Peyer's patch (tissue), 4 donors: ENCODE measurements around the gene ICAM5. TPM values are rescaled to one million over a fixed set of nuclear protein-coding genes. Genes with fewer than 3 reads are reported as not detected.
A peak's percentile ranks its signal among the peaks of the same experiment; 100 is the strongest.

Experiments
- DNase-seq, 3 donors: peaks; one replicate each; pipeline ENCODE4 v3.0.0-alpha.2; 2017 to 2019
- H3K27ac ChIP-seq, 4 donors: fragments of 200-600 bp; sonication (generic); one replicate each; pipeline ENCODE4 v1.5.1; 2016 to 2019
- H3K27me3 ChIP-seq, 2 donors: fragments of 200-600 bp; sonication (generic); one replicate each; pipeline ENCODE4 v1.5.1; 2019
- H3K36me3 ChIP-seq, 3 donors: fragments of 200-600 bp; sonication (generic); one replicate each; pipeline ENCODE4 v1.5.1; 2016 to 2019
- H3K4me1 ChIP-seq, 4 donors: fragments of 200-600 bp; sonication (generic); one replicate each; pipeline ENCODE4 v1.5.1; 2016 to 2019
- H3K4me3 ChIP-seq, 4 donors: fragments of 200-600 bp; sonication (generic); 1 replicate in 3 of 4; 2 replicates in 1 of 4; pipeline ENCODE4 v1.5.1; 2016 to 2019; ENCODE audit warnings: mild to moderate bottlenecking in 1 of 4
- H3K9me3 ChIP-seq, 4 donors: fragments of 200-600 bp; sonication (generic); one replicate each; pipeline ENCODE4 v1.5.1; 2016 to 2019; ENCODE audit warnings: mild to moderate bottlenecking in 1 of 4
- POLR2A ChIP-seq, 2 donors: fragments of 450-650 bp; IDR thresholded peaks; one replicate each; pipeline ENCODE4 v1.5.1; 2017; ENCODE audit warnings: antibody characterized with exemption in 2 of 2, mild to moderate bottlenecking in 2 of 2, moderate library complexity in 2 of 2
- total RNA-seq, 4 donors: library from RNA; depleted of rRNA; stranded (reverse); fragments of >200 nt; gene quantifications; one replicate each; pipeline ENCODE4 v1.1.0, GENCODE V29; 2016
- TF ChIP-seq, protein P1 (sequence below), 6 experiments: fragments of 450-650 bp in 4 of 6; fragments of 200-600 bp in 2 of 6; sonication (generic) in 1 of 6; IDR thresholded peaks; one replicate each; pipeline ENCODE4 v1.5.1; 2017 to 2019; ENCODE audit warnings: antibody characterized with exemption in 6 of 6, mild to moderate bottlenecking in 3 of 6, moderate library complexity in 1 of 6

ICAM5 gene
- total RNA-seq, 4 donors from 2014 or later, result 0.27 TPM; not detected in 3

DNA sequence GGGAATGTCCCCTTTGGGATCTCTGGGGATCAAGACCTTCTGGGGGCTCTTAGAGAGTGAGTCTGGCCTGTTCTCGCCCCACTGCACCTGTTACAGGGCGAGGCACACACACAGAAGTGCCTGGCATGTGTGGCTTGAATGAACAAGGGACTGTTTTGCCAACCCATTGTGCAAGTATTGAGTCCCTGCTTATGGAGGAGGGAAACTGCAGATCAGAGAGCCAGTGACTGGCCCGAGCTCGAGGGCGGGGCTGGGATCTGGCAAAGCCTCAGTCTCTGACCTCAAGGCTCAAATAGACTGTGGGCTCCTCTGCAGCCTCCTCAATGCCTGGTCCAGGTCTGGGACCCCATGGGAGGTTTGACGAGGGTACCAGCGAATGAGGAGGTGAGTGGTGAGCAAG lies 38.0 kb downstream of the ICAM5 start:
- Histone ChIP-seq H3K27me3 (no peaks in the 10 kb centered on the region), H3K27ac (no peak overlapping the region), H3K4me1 (peaks cover 0 to 18% (median 3%) of the 10 kb centered on the region in 4 donors), H3K4me3 (no peak overlapping the region), H3K36me3 (peaks cover 0 to 77% (median 0%) of the 10 kb centered on the region in 3 donors), H3K9me3 (no peaks in the 10 kb centered on the region)
- DNase-seq, result no peak
- no peak for TF ChIP-seq POLR2A (IDR thresholded peaks at IDR 0.05)

DNA sequence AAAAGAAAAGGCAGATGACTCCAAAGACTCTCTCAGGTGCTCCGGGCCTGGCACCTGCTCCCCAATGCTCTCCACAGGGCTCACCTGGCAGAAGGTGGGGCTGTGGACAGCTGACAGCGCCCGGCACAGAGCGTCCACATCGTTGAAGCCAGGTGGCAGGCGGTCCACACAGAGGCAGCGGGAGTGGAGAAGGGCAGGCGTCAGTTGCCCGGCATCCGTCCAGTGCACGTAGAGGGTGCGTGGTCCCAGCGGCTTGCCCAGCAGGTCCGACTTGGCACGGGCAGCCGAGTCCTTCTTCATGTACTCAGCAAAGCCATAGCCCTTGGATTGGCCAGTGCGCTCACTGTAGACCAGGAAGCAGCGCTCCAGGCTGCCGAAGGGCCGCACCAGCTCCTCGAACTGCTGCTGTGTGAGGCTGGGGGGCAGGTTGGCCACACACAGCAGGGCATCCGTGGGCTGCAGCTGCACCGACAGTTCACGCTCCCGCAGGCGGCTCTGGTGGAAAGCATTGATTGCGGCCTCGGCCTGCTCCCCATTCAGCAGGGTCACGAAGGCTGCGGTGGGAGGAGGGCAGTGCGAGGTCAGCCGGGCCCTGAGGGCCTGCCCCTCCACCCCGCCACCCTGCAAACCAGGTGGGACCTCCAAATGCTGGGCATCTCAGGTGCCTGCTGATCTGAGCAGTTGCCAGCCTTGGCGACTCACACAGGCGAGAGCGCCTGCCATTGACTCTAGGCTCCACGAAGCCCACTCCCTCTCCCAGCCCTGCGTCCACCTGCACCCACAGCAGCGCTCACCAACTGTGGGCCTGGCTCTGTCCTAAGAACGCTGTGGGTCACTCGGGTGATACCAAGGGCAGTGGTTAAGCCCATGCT lies 39.0 kb downstream of the ICAM5 start:
- H3K27ac ChIP-seq, result no peak overlapping the region
- H3K27me3 ChIP-seq, result no peaks in the 10 kb centered on the region
- no peak for TF ChIP-seq POLR2A (IDR thresholded peaks at IDR 0.05)
- TF ChIP-seq, protein P1, sequence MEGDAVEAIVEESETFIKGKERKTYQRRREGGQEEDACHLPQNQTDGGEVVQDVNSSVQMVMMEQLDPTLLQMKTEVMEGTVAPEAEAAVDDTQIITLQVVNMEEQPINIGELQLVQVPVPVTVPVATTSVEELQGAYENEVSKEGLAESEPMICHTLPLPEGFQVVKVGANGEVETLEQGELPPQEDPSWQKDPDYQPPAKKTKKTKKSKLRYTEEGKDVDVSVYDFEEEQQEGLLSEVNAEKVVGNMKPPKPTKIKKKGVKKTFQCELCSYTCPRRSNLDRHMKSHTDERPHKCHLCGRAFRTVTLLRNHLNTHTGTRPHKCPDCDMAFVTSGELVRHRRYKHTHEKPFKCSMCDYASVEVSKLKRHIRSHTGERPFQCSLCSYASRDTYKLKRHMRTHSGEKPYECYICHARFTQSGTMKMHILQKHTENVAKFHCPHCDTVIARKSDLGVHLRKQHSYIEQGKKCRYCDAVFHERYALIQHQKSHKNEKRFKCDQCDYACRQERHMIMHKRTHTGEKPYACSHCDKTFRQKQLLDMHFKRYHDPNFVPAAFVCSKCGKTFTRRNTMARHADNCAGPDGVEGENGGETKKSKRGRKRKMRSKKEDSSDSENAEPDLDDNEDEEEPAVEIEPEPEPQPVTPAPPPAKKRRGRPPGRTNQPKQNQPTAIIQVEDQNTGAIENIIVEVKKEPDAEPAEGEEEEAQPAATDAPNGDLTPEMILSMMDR (IDR thresholded peaks at IDR 0.05), result no peak
- H3K4me1 ChIP-seq, result peaks cover 0 to 12% (median 5%) of the 10 kb centered on the region in 4 donors
- H3K36me3 ChIP-seq, result peaks cover 0 to 67% (median 0%) of the 10 kb centered on the region in 3 donors
- H3K9me3 ChIP-seq, result no peaks in the 10 kb centered on the region
- no peak overlapping the region for H3K4me3 ChIP-seq
- no peak for DNase-seq

DNA sequence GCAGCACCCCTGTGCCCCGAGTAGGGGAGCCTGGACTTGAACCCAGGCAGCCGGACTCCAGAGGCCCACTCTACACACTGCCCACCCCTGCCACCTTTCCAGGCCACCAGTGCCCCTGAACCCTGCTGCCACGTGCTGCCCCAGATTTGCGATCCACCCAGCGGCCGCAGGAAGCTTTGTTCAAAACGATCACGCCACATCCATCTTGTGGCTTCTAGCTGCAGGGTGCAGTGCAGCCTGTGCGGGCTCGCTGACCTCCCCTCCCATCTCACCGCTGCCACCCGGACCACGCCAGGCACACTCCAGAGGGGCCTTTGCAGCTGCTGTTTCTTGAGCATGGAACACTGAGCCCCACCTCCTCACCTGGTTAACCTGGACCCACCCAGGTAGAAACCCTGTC lies 39.8 kb downstream of the ICAM5 start:
- TF ChIP-seq, protein P1 (IDR thresholded peaks at IDR 0.05), result no peak
- no peak for TF ChIP-seq POLR2A (IDR thresholded peaks at IDR 0.05)
- H3K4me1 ChIP-seq, result peaks cover 0 to 12% (median 8%) of the 10 kb centered on the region in 4 donors
- peaks cover 0 to 60% (median 0%) of the 10 kb centered on the region in 3 donors for H3K36me3 ChIP-seq
- no peaks in the 10 kb centered on the region for H3K9me3 ChIP-seq
- no peak overlapping the region for H3K27ac ChIP-seq
- no peak overlapping the region for H3K4me3 ChIP-seq
- H3K27me3 ChIP-seq, result no peaks in the 10 kb centered on the region
- DNase-seq, result no peak

DNA sequence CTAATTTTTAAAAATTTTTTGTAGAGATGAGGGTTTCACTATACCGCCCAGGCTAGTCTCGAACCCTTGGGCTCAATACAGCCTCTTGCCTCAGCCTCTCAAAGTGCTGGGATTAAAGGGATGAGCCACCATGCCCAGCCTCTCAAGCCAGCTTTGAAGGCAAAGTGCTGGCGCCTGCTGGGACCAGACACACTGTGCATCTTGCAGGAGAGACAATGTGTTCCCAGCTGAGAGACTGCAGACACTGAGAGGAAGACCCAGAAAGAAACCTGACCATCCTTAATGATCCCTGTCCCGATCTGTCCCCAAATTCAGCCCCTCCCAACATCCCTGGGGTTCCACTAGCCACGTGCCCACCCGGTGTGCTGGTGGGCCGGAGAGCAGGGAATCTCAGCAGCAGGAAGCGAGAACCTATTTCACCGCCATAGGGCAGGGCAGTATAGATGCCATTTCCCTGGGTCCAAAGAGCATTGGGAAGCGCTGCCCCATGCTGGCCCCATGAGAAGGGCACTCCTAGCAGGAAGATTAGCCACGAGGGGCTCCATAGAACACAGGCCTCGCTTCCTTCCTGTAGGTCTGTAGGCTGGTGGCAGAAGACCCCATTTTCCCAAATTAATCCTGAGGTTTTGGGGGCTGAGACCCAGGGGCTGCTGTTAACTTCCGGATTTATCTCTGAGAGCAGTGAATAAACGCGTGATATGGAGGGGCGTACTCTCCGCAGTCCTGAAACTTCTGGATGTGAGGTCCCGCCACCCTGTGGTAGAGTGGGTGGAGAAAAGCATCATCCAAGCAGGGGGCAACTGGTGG lies 42.6 kb downstream of the ICAM5 start:
- TF ChIP-seq, protein P1 (IDR thresholded peaks at IDR 0.05), result peak in 3 of 6 experiments; percentile 19 to 40 (median 20)
- TF ChIP-seq POLR2A (IDR thresholded peaks at IDR 0.05), result peak; percentile 13 to 42
- Histone ChIP-seq H3K36me3 (peaks cover 0 to 32% (median 0%) of the 10 kb centered on the region in 3 donors), H3K27me3 (no peaks in the 10 kb centered on the region), H3K4me3 (peak overlapping the region; percentile 72 to 83 (median 78)), H3K9me3 (no peaks in the 10 kb centered on the region), H3K4me1 (peaks cover 0 to 12% (median 8%) of the 10 kb centered on the region in 4 donors), H3K27ac (peak overlapping the region; percentile 85 to 97 (median 90))
- peak in 2 of 3 donors; percentile 74 to 82 for DNase-seq

DNA sequence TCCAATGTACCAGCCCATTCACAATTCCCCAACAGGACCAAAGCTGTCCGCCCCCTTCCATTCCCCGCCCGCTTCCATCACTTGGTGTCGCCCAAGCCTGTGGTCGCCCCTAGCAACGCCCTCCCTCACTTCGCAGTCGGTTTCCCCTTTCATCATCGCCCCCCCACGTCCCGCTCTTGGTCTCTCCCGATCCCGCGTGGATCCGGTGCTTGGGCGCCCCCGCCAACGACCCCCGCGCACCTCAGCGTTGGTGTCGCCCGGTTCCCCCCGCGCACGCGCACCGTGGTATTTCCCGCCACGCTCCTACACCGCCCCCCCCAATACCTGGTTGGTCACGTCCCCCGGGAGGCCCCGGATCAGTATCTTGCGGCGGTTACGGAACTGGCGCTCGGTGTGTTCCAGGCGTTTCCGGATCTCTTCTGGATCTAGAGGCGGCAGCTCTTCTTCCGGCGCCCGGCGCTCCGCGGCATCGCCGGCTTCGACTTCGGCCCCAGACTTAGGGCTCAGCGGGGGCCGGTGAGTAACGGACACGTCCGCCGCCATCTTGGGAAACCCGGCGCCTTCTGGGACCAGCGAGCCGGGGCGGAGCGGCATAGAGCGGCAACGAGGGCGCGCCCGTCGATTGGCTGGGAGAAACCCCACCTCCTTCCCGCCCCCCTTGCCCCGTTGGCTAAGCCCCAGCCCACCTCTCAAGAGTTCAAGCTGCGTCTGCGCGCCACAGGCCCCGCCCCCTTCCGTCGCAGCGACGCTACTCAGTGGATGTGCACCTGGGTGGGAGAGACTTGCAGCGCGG lies 43.4 kb downstream of the ICAM5 start, which contains the start of gene RAVER1:
TSS of gene RAVER1 (minus strand) at position 565 of the 793 bp plus-strand sequence. CDS start at position 543, 22 bp downstream.
- H3K4me1 ChIP-seq, result peaks cover 0 to 12% (median 8%) of the 10 kb centered on the region in 4 donors
- H3K27ac ChIP-seq, result peak within 1 kb of the TSS; percentile 85 to 97 (median 90)
- DNase-seq, result peak; percentile 97 to 99 (median 99)
- peak within 1 kb of the TSS; percentile 72 to 83 (median 78) for H3K4me3 ChIP-seq
- H3K9me3 ChIP-seq, result no peaks in the 10 kb centered on the region
- H3K36me3 ChIP-seq, result peaks cover 0 to 24% (median 0%) of the 10 kb centered on the region in 3 donors
- no peaks in the 10 kb centered on the region for H3K27me3 ChIP-seq
- TF ChIP-seq, protein P1 (IDR thresholded peaks at IDR 0.05), result no peak
- peak; percentile 70 to 74 for TF ChIP-seq POLR2A (IDR thresholded peaks at IDR 0.05)
